ENCODE data around the gene RIOX2.

Gene RIOX2

DNA sequence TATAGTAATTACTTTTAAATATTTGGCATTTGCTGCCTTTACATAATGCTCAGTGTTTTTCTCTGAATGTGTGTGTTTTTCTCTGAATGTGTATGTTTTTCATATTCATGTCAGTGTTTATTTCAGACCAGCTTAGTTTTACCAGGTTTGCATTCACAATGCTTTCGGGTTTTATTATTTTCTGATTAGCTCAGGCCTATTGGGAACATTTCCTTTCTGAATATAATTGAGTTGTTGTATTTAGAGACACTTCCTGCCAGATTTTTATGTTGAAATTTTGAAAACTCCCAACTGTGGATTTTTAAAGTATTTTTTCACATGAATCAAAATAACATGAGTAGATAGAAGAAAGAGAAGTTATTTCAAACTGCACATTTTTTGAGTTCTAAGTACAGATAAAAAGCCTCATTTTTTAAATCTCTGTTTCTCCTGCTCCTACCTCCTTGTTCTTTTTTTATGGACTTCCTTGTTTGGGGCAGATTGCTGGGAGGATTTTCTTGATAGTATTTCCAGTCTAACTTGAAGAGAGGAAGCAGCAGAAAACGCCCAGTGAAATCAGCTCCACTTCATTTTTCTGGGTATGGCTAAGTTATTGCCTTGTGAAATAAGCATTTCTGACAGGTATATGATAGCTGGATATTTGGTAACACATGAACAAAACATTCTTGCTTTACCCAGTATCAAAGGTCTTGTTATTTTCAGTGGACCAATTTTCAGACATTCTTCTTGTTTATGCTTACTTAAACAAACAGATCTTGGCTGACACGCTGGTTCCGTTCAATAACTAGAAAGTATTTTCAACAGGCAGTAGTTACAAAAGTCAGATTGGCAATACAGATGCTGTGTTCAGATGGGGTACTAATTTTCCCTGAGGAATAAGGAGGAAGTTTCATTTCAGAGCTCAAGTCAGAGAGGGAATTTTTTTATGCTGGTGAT lies 70.7 kb downstream of the RIOX2 start:
- no peak for FAIRE-seq

DNA sequence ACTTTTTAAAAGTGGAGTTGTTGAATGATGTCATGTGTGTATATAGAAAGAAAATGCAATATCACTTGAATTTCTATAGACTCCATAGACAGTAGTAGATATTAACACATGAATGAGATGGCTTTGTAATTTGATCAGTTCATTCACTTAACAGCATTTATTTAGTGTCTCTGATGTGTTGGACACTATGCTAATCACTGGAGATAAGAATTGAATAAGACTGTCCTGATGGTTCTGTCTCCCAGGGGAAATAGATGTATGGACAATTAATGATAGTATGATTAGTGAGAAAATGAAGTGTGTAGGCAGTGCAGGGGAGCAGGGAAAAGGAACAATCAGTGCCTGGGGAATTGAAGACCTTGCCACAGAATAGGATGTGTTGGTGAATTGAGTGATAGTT lies 72.9 kb downstream of the RIOX2 start:
- FAIRE-seq, result no peak

DNA sequence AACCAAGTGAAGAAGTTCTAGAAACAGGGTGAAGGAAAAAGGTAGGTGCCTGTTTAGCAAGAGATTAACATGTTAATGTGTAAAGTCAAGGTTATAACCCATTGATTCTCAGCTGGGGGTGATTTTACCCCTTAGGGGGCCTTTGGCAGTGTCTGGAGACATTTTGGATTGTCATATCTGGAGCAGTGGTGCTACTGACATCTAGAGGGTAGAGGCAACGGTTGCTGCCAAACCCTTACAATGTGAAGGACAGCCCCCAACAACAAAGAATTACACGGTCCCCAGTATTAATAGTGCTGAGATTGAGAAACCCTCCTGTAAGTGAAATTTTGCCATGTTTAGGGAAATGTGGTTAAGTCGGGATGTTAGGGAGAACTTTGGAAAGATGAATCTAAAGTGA lies 75.7 kb downstream of the RIOX2 start:
- no peak for FAIRE-seq

DNA sequence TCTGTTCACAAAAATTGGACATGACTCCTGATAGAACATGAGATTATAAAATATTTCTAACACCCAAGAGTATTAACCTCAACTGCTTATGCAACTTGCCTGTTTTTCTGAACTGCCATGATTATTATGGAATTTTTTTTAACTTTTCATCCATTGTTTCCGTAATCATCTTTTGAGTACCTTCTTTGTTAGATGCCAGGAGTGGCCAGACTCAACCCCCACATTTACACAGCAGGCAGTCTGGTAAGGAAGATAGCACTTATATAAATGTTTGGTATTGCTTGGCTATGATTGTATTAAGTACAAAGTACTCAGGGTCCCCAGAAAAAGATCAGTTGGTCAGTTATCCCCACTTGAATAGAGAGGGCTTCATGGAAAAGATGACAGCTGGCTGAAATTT lies 76.1 kb downstream of the RIOX2 start:
- no peak for FAIRE-seq

DNA sequence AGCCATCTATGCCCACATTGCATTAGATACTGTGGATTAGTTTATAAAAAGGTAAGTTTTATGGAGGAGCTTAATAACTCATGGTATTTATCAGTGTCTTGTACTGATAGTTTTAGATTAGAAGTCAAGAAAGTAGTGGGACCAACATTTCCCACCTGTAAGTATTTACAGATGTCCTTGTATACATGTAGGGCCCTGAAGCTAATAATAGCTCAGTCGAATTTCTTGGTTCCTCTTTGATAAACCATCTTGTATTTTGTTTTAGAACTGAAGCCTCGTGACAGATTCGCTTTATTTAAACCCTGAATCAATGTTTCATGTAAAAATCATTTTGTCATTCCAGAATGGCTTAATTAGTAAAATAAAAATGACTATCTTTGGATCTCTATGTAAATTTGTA lies 77.0 kb downstream of the RIOX2 start:
- FAIRE-seq, result no peak

DNA sequence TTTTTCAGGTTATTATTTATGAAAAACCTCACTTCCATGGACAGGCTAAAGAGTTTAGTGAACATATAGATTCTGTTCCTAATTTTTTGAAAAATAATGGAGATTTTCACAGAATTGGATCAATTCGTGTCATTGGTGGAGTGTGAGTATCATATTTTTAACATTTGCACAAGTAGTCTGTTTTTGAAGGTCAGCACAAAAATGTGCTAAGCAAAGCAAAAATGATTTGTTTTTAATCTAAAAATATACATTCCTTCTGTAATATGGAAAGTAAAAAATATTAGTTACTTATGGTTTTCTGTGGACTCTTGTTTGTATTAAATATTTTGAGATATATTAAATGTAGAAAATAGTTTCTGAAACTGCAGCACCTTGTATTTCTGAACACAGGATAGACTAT lies 79.4 kb downstream of the RIOX2 start:
- no peak for FAIRE-seq
